GM19467 (cell line): ENCODE measurements around the gene AQP3.
"Not testable (repeated sequence)": the region's sequence is repeated elsewhere in the genome, so short reads cannot be mapped to it uniquely, and the experiment has no call there.

Source experiments
- ATAC-seq: cut with Tn5 transposase; IDR thresholded peaks from one replicate; pipeline ENCODE4 v1.9.1; 2021; ENCODE audit warnings: mild to moderate bottlenecking, moderate library complexity; ENCODE audit not compliant: unreplicated experiment

The AQP3 gene

GRCh38 chr9:33446946-33447798 is at the start of gene AQP3:
TSS of gene AQP3 (minus strand) at chr9:33447593. CDS start at chr9:33447530, 63 bp downstream.
- ATAC-seq: peak; percentile 29

GRCh38 chr9:33493819-33494218 is 46.4 kb upstream of the AQP3 start:
- not testable (repeated sequence) for ATAC-seq

GRCh38 chr9:33489066-33489465 is 41.7 kb upstream of the AQP3 start:
- no peak for ATAC-seq

GRCh38 chr9:33485312-33485711 is 37.9 kb upstream of the AQP3 start:
- ATAC-seq: not testable (repeated sequence)

GRCh38 chr9:33480976-33481375 is 33.6 kb upstream of the AQP3 start:
- ATAC-seq: no peak

- ATAC-seq: no peak
Observed at GRCh38 chr9:33480106-33480505, 32.7 kb upstream of the AQP3 start.

- no peak for ATAC-seq
Observed at GRCh38 chr9:33476503-33476902, 29.1 kb upstream of the AQP3 start.

GRCh38 chr9:33475357-33475756 is 28.0 kb upstream of the AQP3 start:
- ATAC-seq: no peak

- ATAC-seq: peak; percentile 98
Observed at GRCh38 chr9:33473643-33474352, 26.4 kb upstream of the AQP3 start, which contains the start of gene NOL6. TSS of gene NOL6 (minus strand) at chr9:33473924. CDS start at chr9:33473842, 82 bp downstream.

GRCh38 chr9:33472881-33473615 is 25.7 kb upstream of the AQP3 start:
- no peak for ATAC-seq

GRCh38 chr9:33472171-33472880 is 24.9 kb upstream of the AQP3 start:
- no peak for ATAC-seq

GRCh38 chr9:33471361-33471760 is 24.0 kb upstream of the AQP3 start:
- no peak for ATAC-seq

GRCh38 chr9:33469891-33470290 is 22.5 kb upstream of the AQP3 start:
- no peak for ATAC-seq

GRCh38 chr9:33468797-33469621 is 21.6 kb upstream of the AQP3 start:
- ATAC-seq: no peak

- no peak for ATAC-seq
Observed at GRCh38 chr9:33468215-33468730, 20.9 kb upstream of the AQP3 start.

GRCh38 chr9:33467526-33467925 is 20.1 kb upstream of the AQP3 start:
- ATAC-seq: no peak

- ATAC-seq: no peak
Observed at GRCh38 chr9:33466565-33467495, 19.4 kb upstream of the AQP3 start.
